GM12878 (cell line): ENCODE results near the gene DGAT2.

ENCODE experiments used
- FOS ChIP-seq: IDR thresholded peaks from 3 replicates; pipeline ENCODE4 v1.6.1; 2011; ENCODE audit warnings: borderline replicate concordance; ENCODE audit not compliant: insufficient read length; ENCODE audit errors: extremely low read depth
- GABPA ChIP-seq: IDR thresholded peaks from 2 replicates; pipeline ENCODE4 v1.6.1; 2014; ENCODE audit warnings: antibody characterized with exemption, low read depth, mild to moderate bottlenecking, inconsistent platforms
- NFYA ChIP-seq: IDR thresholded peaks from 2 replicates; pipeline ENCODE4 v1.6.1; 2011; ENCODE audit warnings: low read depth, mild to moderate bottlenecking, low read length, improper control_type of control experiment, borderline replicate concordance
- POLR2A ChIP-seq: IDR thresholded peaks from 2 replicates; pipeline ENCODE4 v1.6.1; 2011; ENCODE audit warnings: low read depth, mild to moderate bottlenecking, low read length
- RAD21 ChIP-seq: IDR thresholded peaks from 2 replicates; pipeline ENCODE4 v1.6.1; 2011; ENCODE audit warnings: mild to moderate bottlenecking, low read depth, low read length, moderate library complexity; ENCODE audit not compliant: insufficient read depth
- RFX5 ChIP-seq: IDR thresholded peaks from 2 replicates; pipeline ENCODE4 v1.6.1; 2011; ENCODE audit warnings: low read depth, low read length, improper control_type of control experiment
- SMC3 ChIP-seq: IDR thresholded peaks from 2 replicates; pipeline ENCODE4 v1.6.1; 2011; ENCODE audit warnings: low read length, improper control_type of control experiment, borderline replicate concordance
- TARDBP ChIP-seq: IDR thresholded peaks from 2 replicates; pipeline ENCODE4 v1.6.1; 2016; ENCODE audit warnings: borderline replicate concordance
- TF ChIP-seq, protein P1 (sequence below), 3 experiments: IDR thresholded peaks in 2 of 3; conservative IDR thresholded peaks in 1 of 3; 2 replicates each; pipeline ENCODE4 v1.5.1; 2011; ENCODE audit warnings: low read depth in 3 of 3, low read length in 3 of 3, mild to moderate bottlenecking in 3 of 3, control low read depth in 2 of 3, moderate library complexity in 2 of 3, inconsistent platforms in 1 of 3, mixed read lengths in 1 of 3; ENCODE audit not compliant: control insufficient read depth in 2 of 3, insufficient read depth in 1 of 3; ENCODE audit errors: extremely low read depth in 1 of 3
- TF ChIP-seq, protein P2 (sequence below): IDR thresholded peaks from 2 replicates; pipeline ENCODE4 v1.6.1; 2012; ENCODE audit warnings: low read depth, low read length, improper control_type of control experiment
- TF ChIP-seq, protein P3 (sequence below): fragments of 150-350 bp; IDR thresholded peaks from 2 replicates; pipeline ENCODE4 v1.6.1; 2016; ENCODE audit warnings: low read depth, low read length

DNA sequence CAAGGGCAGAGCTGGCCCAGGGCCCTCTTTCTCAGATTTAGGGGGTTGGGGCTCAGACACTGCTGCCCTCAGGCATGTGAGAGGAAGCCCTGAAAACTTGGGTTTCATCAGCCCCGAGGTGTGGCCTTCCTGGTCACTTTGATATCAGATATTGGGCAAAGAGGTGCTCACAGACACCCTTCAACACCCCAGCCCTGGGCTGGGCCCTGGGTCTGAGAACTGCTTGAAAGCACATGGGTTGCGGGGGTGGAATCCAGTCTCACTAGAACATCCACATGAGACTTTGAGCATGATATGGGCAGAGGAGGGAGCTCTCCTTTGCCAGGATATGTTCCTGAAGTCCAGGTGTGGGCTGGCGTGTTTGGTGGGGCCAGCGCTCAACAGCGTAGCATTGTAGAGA is 10.4 kb downstream of the DGAT2 start:
- no peak for TF ChIP-seq POLR2A
- no peak for TF ChIP-seq RFX5
- TF ChIP-seq FOS, result no peak
- TF ChIP-seq, protein P1, sequence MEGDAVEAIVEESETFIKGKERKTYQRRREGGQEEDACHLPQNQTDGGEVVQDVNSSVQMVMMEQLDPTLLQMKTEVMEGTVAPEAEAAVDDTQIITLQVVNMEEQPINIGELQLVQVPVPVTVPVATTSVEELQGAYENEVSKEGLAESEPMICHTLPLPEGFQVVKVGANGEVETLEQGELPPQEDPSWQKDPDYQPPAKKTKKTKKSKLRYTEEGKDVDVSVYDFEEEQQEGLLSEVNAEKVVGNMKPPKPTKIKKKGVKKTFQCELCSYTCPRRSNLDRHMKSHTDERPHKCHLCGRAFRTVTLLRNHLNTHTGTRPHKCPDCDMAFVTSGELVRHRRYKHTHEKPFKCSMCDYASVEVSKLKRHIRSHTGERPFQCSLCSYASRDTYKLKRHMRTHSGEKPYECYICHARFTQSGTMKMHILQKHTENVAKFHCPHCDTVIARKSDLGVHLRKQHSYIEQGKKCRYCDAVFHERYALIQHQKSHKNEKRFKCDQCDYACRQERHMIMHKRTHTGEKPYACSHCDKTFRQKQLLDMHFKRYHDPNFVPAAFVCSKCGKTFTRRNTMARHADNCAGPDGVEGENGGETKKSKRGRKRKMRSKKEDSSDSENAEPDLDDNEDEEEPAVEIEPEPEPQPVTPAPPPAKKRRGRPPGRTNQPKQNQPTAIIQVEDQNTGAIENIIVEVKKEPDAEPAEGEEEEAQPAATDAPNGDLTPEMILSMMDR (IDR thresholded peaks at IDR 0.05 in 2 of 3, conservative IDR thresholded peaks at IDR 0.05 in 1 of 3; ENCODE audit: control insufficient read depth in 2 of 3, extremely low read depth in 1 of 3, insufficient read depth in 1 of 3, low read depth in 3 of 3, low read length in 3 of 3), result no peak
- TF ChIP-seq, protein P2, sequence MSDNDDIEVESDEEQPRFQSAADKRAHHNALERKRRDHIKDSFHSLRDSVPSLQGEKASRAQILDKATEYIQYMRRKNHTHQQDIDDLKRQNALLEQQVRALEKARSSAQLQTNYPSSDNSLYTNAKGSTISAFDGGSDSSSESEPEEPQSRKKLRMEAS, result no peak
- TF ChIP-seq SMC3, result no peak
- TF ChIP-seq, protein P3, sequence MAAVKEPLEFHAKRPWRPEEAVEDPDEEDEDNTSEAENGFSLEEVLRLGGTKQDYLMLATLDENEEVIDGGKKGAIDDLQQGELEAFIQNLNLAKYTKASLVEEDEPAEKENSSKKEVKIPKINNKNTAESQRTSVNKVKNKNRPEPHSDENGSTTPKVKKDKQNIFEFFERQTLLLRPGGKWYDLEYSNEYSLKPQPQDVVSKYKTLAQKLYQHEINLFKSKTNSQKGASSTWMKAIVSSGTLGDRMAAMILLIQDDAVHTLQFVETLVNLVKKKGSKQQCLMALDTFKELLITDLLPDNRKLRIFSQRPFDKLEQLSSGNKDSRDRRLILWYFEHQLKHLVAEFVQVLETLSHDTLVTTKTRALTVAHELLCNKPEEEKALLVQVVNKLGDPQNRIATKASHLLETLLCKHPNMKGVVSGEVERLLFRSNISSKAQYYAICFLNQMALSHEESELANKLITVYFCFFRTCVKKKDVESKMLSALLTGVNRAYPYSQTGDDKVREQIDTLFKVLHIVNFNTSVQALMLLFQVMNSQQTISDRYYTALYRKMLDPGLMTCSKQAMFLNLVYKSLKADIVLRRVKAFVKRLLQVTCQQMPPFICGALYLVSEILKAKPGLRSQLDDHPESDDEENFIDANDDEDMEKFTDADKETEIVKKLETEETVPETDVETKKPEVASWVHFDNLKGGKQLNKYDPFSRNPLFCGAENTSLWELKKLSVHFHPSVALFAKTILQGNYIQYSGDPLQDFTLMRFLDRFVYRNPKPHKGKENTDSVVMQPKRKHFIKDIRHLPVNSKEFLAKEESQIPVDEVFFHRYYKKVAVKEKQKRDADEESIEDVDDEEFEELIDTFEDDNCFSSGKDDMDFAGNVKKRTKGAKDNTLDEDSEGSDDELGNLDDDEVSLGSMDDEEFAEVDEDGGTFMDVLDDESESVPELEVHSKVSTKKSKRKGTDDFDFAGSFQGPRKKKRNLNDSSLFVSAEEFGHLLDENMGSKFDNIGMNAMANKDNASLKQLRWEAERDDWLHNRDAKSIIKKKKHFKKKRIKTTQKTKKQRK, result no peak
- TF ChIP-seq RAD21, result no peak
- TF ChIP-seq GABPA, result no peak
- no peak for TF ChIP-seq TARDBP
- TF ChIP-seq NFYA, result no peak
